Measurements from ENCODE around the gene NDUFS6.

The NDUFS6 gene

GRCh38 chr5:1805326-1805725, 4.1 kb downstream of the NDUFS6 start:
- no peak for DNase-seq (ENCODE audit: low read depth)
- TF ChIP-seq CTCF (conservative IDR thresholded peaks at IDR 0.05; ENCODE audit: low read depth, low read length): no peak
- no peak overlapping the region for H3K4me3 ChIP-seq (ENCODE audit: low read length)

- no peak for TF ChIP-seq CTCF (conservative IDR thresholded peaks at IDR 0.05; ENCODE audit: low read depth, low read length)
- H3K4me3 ChIP-seq (ENCODE audit: low read length): no peak overlapping the region
- DNase-seq (ENCODE audit: low read depth): no peak
These were observed 4.5 kb downstream of the NDUFS6 start for GRCh38 chr5:1805736-1806135.

GRCh38 chr5:1806199-1806598, 5.0 kb downstream of the NDUFS6 start:
- no peak overlapping the region for H3K4me3 ChIP-seq (ENCODE audit: low read length)
- DNase-seq (ENCODE audit: low read depth): no peak
- TF ChIP-seq CTCF (conservative IDR thresholded peaks at IDR 0.05; ENCODE audit: low read depth, low read length): no peak

GRCh38 chr5:1806974-1807373, 5.8 kb downstream of the NDUFS6 start:
- no peak overlapping the region for H3K4me3 ChIP-seq (ENCODE audit: low read length)
- DNase-seq (ENCODE audit: low read depth): no peak
- no peak for TF ChIP-seq CTCF (conservative IDR thresholded peaks at IDR 0.05; ENCODE audit: low read depth, low read length)

- H3K4me3 ChIP-seq (ENCODE audit: low read length): no peak overlapping the region
- TF ChIP-seq CTCF (conservative IDR thresholded peaks at IDR 0.05; ENCODE audit: low read depth, low read length): no peak
- no peak for DNase-seq (ENCODE audit: low read depth)
These were observed 6.4 kb downstream of the NDUFS6 start for GRCh38 chr5:1807451-1808185.

- TF ChIP-seq CTCF (conservative IDR thresholded peaks at IDR 0.05; ENCODE audit: low read depth, low read length): no peak
- no peak overlapping the region for H3K4me3 ChIP-seq (ENCODE audit: low read length)
- DNase-seq (ENCODE audit: low read depth): no peak
These were observed 7.2 kb downstream of the NDUFS6 start for GRCh38 chr5:1808439-1808838.

- no peak overlapping the region for H3K4me3 ChIP-seq (ENCODE audit: low read length)
- DNase-seq (ENCODE audit: low read depth): no peak
- no peak for TF ChIP-seq CTCF (conservative IDR thresholded peaks at IDR 0.05; ENCODE audit: low read depth, low read length)
These were observed 8.3 kb downstream of the NDUFS6 start for GRCh38 chr5:1809416-1810035.

Measured in retinal pigment epithelial cell (primary cell).